Gastroesophageal sphincter (tissue), 4 donors: Measurements from ENCODE around the gene AP1G2. TPM values are rescaled to one million over a fixed set of nuclear protein-coding genes. Genes with fewer than 3 reads are reported as not detected.
"Not testable (repeated sequence)": the region's sequence is repeated elsewhere in the genome, so short reads cannot be mapped to it uniquely, and the experiment has no call there.

Source experiments
- ATAC-seq: fragments of 150-250 bp; one replicate; pipeline ENCODE4 v1.9.1; 2016; ENCODE audit warnings: mild to moderate bottlenecking, moderate library complexity
- H3K27ac ChIP-seq, 4 donors: fragments of 200-600 bp; sonication (generic) in 3 of 4; 1 replicate in 3 of 4; 2 replicates in 1 of 4; pipeline ENCODE4 v1.5.1; 2016 to 2019
- H3K27me3 ChIP-seq: fragments of 200-600 bp; sonication (generic); one replicate; pipeline ENCODE4 v1.5.1; 2019
- H3K36me3 ChIP-seq, 2 donors: fragments of 200-600 bp; sonication (generic); one replicate each; pipeline ENCODE4 v1.5.1; 2019; ENCODE audit warnings: control low read depth in 1 of 2
- H3K4me1 ChIP-seq, 3 donors: fragments of 200-600 bp; sonication (generic); 1 replicate in 2 of 3; 2 replicates in 1 of 3; pipeline ENCODE4 v1.5.1; 2016 to 2019; ENCODE audit warnings: control low read depth in 2 of 3
- H3K4me3 ChIP-seq, 2 donors: fragments of 200-600 bp; sonication (generic); one replicate each; pipeline ENCODE4 v1.5.1; 2019; ENCODE audit warnings: mild to moderate bottlenecking in 1 of 2, moderate library complexity in 1 of 2
- H3K9me3 ChIP-seq, 3 donors: fragments of 200-600 bp; sonication (generic); one replicate each; pipeline ENCODE4 v1.5.1; 2017 to 2019; ENCODE audit warnings: control low read depth in 2 of 3
- CTCF ChIP-seq, 4 experiments: fragments of 200-600 bp in 2 of 4; fragments of 450-650 bp in 2 of 4; sonication (generic) in 1 of 4; IDR thresholded peaks; one replicate each; pipeline ENCODE4 v1.5.1; 2017 to 2019; ENCODE audit warnings: antibody characterized with exemption in 4 of 4, mild to moderate bottlenecking in 2 of 4, moderate library complexity in 2 of 4
- EP300 ChIP-seq: sonication (generic); formaldehyde crosslinking; IDR thresholded peaks from one replicate; pipeline ENCODE4 v1.6.1; 2017; ENCODE audit warnings: antibody characterized with exemption, mild to moderate bottlenecking
- POLR2A ChIP-seq, 2 donors: fragments of 450-650 bp; IDR thresholded peaks; one replicate each; pipeline ENCODE4 v1.6.1; 2017; ENCODE audit warnings: antibody characterized with exemption in 2 of 2, mild to moderate bottlenecking in 2 of 2, moderate library complexity in 1 of 2
- POLR2AphosphoS5 ChIP-seq: sonication (generic); formaldehyde crosslinking; IDR thresholded peaks from one replicate; pipeline ENCODE4 v1.6.1; 2017; ENCODE audit warnings: antibody characterized with exemption
- WGBS, 2 donors: methylation state at CpG; one replicate each; pipeline ENCODE4 v1.1.5; 2018; ENCODE audit warnings: low coverage in 1 of 2; 5-methylcytosine and 5-hydroxymethylcytosine counted together
- total RNA-seq, 4 donors: library from RNA; depleted of rRNA; stranded (reverse); fragments of >200 nt; gene quantifications; one replicate each; pipeline ENCODE4 v1.1.0, GENCODE V29; 2016

AP1G2 gene
- total RNA-seq, 4 donors from 2014 or later = 7.2 to 43.1 (median 21.9) TPM

GRCh38 chr14:23539248-23540140 is 28.1 kb downstream of the AP1G2 start:
- Histone ChIP-seq H3K27ac (no peak overlapping the region), H3K4me1 (peaks cover 0 to 4% (median 0%) of the 10 kb centered on the region in 3 donors), H3K4me3 (no peak overlapping the region), H3K36me3 (peaks cover 0 to 8% of the 10 kb centered on the region in 2 donors), H3K27me3 (no peaks in the 10 kb centered on the region), H3K9me3 (no peaks in the 10 kb centered on the region)
- TF ChIP-seq CTCF (IDR thresholded peaks at IDR 0.05) (peak in 3 of 4 experiments; percentile 52 to 72 (median 53)), POLR2A (IDR thresholded peaks at IDR 0.05) (no peak)
- no peak for ATAC-seq
- WGBS, 2 donors = 38 to 41% methylated on average over 9 of the region's 10 CpGs

- TF ChIP-seq CTCF (IDR thresholded peaks at IDR 0.05) (no peak), POLR2AphosphoS5 (no peak)
- Histone ChIP-seq H3K27ac (no peak overlapping the region), H3K27me3 (no peaks in the 10 kb centered on the region), H3K36me3 (peaks cover 0 to 14% of the 10 kb centered on the region in 2 donors), H3K9me3 (no peaks in the 10 kb centered on the region), H3K4me1 (peaks cover 0 to 4% (median 0%) of the 10 kb centered on the region in 3 donors), H3K4me3 (no peak overlapping the region)
- no peak for ATAC-seq
- WGBS, 2 donors = 41% methylated on average over 6 to 7 of the region's 7 CpGs
Measured at GRCh38 chr14:23538785-23539184, 28.8 kb downstream of the AP1G2 start.

GRCh38 chr14:23538050-23538718 is 29.4 kb downstream of the AP1G2 start:
- no peak overlapping the region for H3K4me3 ChIP-seq
- H3K27ac ChIP-seq = no peak overlapping the region
- no peak for ATAC-seq
- 39 to 64% methylated on average over 4 to 10 of the region's 10 CpGs for WGBS, 2 donors
- peaks cover 0 to 4% (median 0%) of the 10 kb centered on the region in 3 donors for H3K4me1 ChIP-seq
- H3K9me3 ChIP-seq = no peaks in the 10 kb centered on the region
- TF ChIP-seq POLR2AphosphoS5 (no peak), POLR2A (IDR thresholded peaks at IDR 0.05) (no peak), CTCF (IDR thresholded peaks at IDR 0.05) (no peak), EP300 (no peak)
- H3K27me3 ChIP-seq = no peaks in the 10 kb centered on the region
- H3K36me3 ChIP-seq = peaks cover 0 to 20% of the 10 kb centered on the region in 2 donors

GRCh38 chr14:23537351-23538049 is 30.1 kb downstream of the AP1G2 start:
- 52 to 80% methylated on average over 5 to 10 of the region's 13 CpGs for WGBS, 2 donors
- no peaks in the 10 kb centered on the region for H3K9me3 ChIP-seq
- peaks cover 0 to 22% of the 10 kb centered on the region in 2 donors for H3K36me3 ChIP-seq
- no peak for TF ChIP-seq POLR2AphosphoS5
- TF ChIP-seq CTCF (IDR thresholded peaks at IDR 0.05) = no peak
- no peak for TF ChIP-seq EP300
- TF ChIP-seq POLR2A (IDR thresholded peaks at IDR 0.05) = no peak
- no peak overlapping the region for H3K27ac ChIP-seq
- H3K4me3 ChIP-seq = no peak overlapping the region
- peaks cover 0 to 4% (median 0%) of the 10 kb centered on the region in 3 donors for H3K4me1 ChIP-seq
- ATAC-seq = no peak
- no peaks in the 10 kb centered on the region for H3K27me3 ChIP-seq

GRCh38 chr14:23536906-23537305 is 30.7 kb downstream of the AP1G2 start:
- H3K27me3 ChIP-seq, H3K9me3 ChIP-seq, H3K4me1 ChIP-seq, ATAC-seq, H3K27ac ChIP-seq, H3K4me3 ChIP-seq: not testable (repeated sequence)
- 88 to 90% methylated on average over 3 to 6 of the region's 6 CpGs for WGBS, 2 donors
- peaks cover 0 to 22% of the 10 kb centered on the region in 2 donors for H3K36me3 ChIP-seq
